T1000 (cell line): ENCODE data around the gene ZNF469.

ENCODE experiments used
- DNase-seq: peaks from one replicate; lab custom pipeline; 2025; ENCODE audit warnings: mixed read lengths; lab: John Stamatoyannopoulos, UW

ZNF469 gene

GRCh38 chr16:88376835-88377726 is 5.7 kb upstream of the ZNF469 start:
- no peak for DNase-seq

DNA sequence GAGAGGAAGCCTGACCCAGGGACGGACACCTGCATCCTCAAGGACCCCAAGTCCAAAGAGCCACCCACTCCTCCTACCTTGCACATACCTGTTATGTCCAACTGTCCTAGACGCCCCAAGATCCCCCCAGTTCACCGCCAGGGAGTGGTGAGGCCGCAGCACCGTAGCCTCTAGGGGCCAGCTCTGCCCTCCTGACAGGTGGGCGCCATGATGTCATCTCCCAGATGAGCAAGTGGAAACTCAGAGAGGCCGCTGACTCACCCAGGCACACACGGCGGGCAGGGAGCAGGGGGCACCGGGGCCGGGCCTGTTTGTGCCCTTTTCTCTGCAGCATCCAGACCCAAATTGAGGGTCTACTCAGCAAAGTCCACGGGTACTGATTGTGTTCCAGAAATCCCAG is 4.8 kb upstream of the ZNF469 start:
- DNase-seq: no peak

DNA sequence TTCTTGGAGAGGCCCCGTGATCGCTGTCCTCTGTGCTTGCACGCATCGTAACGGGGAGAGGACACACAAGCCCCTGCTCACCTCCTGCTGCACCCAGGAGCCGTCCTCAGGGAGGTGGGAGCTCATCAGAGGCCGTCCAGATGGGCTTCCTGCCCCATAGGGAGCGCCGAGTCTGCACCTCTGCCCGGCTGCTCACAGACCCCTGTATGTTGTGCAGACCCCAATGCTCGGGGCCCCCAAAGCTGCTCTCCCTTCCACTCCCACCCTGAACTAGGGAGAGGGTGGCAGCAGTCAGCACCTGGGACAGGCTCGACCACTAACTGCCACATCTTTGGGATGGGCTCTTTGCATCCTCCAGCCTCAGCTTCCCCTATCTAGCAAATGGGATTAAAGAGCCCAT is 4.4 kb upstream of the ZNF469 start:
- no peak for DNase-seq

DNA sequence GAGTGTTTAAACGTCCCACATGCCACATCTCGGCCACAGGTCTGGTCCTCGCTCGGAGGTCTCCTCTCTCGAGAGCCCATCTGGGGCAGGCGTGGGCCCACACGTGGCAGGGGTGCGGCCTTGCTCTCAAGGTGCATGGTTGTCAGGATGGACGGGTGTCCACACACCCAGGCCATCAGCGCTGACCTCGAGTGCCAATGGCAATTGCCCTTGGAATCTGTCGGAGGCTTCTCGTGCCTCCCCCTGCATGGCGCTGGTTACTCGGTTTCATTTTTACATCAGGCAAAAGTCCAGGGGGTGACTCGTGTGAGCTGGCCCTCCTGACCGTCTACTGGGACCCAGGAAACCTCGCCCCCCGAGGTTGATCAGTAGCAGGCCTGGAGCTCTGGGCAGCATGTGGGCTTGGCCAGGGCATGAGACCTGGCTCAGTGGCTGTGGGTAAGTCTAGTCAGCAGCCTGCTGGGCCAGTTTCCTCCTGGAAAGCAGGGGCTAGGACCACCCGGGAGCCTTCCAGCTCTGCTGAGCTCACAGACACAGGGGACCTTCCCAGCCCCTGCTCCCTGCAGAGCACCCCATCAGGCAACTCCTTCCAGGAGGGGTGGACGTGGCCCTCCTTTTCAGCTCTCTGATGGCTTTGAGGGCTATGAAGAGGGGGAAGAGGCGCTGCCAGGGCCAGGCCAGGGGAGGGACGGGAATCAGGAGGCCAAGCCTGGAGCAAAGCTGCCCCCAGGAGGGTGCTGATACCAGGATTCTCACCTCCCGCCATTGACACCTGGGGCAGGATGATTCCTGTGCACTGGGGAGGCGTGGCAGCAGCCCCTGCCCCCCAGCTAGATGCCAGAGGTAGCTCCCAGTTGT is 3.7 kb upstream of the ZNF469 start:
- DNase-seq: no peak

- DNase-seq: no peak
Measured at GRCh38 chr16:88379694-88380040, 3.1 kb upstream of the ZNF469 start.

GRCh38 chr16:88380099-88380498 is 2.7 kb upstream of the ZNF469 start:
- no peak for DNase-seq

DNA sequence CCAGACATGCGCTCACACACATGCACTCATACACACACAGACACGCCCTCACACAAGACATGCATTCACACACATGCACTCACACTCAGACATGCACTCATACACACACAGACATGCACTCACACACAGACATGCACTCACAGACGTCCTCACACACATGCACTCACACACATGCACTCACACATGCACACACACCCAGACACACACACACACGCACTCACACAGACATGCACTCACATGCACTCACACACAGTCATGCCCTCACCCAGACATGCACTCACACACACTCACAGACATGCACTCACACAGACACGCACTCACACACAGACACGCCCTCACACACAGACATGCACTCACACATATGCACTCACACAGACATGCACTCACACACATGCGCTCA is 2.1 kb upstream of the ZNF469 start:
- no peak for DNase-seq

GRCh38 chr16:88381820-88382451 is 823 bp upstream of the ZNF469 start:
- no peak for DNase-seq

DNA sequence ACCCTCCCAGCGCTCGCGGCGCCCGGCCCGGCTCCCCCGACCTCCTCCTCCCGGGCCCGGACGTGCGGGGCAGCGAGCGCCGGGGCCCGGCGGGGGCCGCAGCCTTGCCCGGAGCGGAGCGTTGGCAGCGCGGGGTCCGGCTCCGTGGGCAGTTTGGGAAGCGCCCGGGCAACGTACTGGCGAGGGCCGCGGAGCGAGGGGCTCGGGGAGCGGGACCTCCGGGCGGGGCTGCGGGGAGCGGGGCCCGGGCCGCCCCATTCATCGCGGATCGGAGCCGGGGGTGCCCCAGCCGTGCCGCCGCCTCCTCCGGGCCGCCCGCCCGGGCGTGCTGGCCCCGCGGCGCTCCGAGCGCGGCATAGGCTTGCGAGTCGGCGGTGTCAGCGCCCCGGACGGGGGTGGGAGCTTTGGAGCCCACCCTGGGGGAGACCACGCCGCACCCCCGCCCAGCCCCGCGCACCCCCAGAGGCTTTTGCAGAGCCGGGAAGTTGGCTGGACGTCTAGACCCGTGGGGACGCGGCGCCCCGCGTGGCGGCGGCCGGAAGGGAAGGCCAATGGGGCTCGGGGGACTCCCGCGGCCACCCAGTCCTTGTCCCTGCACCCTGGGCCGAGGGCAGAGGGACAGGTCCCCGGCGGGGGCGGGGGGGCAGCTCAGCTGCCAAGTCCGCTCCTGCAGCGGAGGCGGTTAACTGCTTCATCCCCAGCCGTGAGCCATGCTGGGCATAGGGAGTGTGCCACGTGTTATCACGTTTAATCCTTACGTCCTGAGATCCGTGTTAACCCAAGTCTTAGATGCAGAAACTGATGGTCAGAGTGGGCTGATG is 852 bp downstream of the ZNF469 start:
- peak; percentile 20 for DNase-seq

DNA sequence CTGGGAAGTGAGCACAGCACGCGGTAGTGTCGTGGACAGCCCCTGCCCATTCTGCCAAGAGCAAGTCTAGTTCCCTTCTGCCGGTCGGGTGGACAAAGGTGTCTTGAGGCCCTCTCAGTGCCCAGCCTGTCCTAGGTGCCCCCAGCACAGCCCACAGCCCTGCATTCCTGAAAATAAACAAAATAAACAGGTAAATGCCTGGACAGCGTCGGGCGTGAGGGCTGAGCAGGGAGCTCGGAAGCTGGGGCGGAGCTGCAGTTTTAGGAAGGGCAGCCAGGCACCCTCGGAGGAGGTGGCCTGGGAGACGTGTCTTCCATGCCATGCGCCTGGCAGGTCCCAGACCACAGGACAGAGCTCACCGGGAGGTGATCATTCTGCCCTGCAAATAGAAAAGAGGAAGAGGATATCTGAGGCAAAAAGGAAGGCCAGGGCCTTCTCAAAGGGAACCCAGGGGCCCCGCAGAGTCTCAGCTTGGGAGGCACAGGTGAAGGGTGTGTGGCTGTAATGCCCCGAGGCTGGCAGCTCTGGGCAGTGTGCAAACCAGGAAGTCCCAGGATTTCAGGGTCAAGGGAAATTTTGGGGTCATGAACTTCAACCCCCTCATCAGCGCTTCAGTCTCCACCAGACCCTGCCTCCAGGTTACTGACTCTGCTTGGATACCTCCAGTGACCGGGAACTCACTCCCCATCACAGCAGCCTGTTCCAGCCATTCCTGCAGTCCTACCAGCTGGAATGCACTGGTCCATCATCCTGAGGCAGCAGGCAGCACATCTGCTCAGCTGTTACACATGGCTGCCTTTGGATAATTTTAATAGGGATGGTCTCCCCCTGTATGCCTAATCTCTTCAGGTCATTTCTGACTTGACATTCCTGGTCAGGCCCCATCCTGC is 1.7 kb downstream of the ZNF469 start:
- DNase-seq: no peak

DNA sequence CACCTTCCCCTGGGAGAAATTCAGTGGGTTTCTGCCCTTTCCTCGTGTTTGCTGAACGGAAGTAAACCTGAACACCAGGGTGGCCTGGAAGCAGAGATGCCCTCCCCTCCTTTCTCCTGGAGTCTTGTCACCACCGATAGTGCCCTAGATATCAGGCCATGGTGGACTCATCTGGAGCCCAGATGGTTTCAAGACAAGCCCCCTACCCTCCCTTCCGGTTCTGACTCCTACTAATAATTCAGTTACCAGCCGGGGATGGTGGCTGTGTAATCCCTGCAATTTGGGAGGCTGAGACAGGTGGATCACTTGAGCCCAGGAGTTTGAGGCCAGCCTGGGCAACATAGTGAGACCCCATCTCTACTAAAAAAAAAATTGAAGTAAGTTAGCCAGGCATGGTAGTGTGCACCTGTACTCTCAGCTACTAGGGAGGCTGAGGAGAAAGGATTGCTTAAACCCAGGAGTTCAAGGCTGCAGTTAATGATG is 2.4 kb downstream of the ZNF469 start:
- no peak for DNase-seq

GRCh38 chr16:88385831-88386815 is 3.4 kb downstream of the ZNF469 start:
- DNase-seq: no peak

DNA sequence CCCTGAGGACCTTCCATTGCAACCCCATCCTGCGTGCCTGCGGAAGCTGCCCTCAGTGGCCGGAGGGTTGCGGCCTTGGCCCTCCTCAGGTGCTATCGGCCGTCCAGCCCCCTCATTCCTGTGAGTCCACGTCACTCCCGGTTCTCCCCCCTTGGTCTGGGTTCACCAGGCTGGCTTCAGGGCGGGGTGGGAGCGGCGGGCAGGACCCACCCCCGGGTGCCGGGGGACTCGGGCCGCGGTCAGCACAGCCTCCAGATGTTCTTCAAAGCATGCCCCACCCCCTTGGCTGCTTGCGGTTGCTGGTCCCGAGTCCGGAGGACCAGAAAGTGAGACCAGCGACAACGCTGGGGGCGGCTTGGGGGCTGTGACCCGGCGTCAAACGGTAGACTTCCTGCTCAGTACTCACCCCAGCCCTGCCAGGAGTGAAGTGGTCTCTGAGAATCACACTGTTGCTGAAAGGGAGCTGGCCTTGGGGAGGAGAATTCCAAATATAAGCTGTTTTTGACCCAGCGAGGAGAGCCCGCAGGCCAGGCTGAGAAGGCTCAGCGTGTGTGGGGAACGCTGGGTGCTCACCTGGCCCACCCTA is 4.5 kb downstream of the ZNF469 start:
- DNase-seq: no peak

DNA sequence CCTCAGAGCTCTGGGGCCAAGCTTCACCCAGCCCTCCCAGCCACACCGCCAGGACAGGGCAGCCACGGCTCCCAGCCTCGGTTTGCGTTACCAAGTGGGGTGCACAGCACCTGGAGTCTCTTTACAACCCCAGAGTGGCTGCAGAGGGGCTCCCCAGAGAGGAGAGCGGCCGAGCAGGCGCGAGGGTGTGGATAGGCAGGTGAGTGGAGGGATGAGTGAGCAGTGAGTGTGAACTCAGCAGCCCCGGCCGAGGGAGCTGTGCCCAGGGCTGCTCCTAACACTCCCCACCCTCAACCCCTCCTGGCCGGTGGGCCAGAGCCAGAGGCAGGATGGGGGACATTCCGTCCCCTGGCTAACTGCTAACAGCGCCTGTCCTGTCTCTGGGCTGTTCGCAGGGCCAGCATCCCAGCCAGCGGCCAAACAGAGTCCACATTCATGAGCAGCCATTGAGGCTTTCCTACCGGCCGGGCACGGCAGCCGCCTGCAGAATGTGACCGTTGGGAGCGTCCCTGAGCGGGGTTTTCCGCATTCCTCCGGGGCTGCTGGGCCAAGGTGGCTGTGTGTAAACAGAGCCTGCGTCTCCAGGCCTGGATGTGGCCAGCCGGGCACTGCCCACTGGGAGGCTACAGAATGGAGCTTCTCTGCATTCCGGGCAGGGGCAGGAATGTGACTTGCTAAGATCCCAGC is 5.3 kb downstream of the ZNF469 start:
- DNase-seq: no peak

DNA sequence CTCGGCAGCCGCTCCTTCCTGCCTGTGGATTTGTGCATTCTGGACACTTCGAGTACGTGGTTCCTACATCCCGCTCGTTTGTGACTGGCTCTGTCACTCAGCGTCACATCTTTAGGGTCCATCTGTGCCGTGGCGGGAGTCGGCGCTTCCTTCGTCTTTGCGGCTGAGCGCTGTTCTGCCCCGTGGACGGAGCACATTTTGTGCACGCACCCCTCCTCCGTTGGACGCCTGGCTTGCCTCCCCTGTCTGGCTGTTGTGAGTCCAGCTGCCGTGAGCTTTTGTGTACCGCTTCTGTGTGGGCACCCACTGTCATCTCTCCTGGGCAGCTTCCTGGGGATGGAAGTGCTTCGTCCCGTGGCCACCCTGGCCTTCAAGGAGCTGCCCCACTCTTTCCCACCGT is 6.4 kb downstream of the ZNF469 start:
- DNase-seq: no peak

DNA sequence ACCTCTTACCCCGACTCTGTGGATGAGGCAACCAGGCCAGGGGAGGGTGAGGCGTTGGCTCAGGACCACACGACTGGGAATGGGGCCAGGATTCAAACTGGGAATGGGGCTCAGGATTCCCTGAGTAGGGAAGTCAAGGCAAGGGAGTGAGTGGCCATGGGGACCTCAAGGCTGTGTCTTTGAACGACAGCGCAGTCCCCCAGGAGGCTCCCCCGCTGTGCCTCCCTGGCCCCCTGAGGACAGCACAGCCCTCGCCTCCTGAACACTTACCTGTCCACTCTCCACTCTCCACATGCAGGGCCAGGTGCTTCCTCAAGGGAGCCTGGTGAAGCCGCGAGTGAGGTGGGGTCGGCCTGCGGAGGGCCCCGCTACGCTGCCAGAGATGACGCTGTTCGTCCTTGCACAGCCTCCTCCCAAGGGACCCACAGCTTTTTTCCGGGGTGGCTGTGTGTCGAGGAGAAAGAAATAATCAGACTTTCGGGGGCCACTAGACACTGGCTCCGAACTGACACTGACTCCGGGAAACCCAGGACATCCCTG is 6.9 kb downstream of the ZNF469 start:
- DNase-seq: no peak

DNA sequence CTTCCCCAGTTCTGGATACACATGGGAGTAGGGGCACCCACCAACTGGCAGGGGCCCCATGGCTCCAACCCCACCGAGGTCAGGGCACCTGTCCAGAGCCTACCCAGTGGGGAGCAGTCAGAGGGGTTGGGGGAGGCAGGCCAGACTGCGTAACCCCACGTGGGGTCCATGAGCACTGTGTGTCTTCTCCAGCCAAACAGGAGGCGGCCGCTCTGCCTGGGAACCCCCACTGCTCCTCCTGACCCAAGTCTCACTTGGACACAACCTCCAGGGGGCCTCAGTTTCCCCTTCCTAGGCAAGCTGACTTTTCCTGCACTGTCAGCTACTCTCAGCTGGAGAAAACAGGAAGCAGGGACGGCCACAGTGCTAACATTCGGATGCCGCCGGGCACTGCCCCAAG is 7.5 kb downstream of the ZNF469 start:
- no peak for DNase-seq

- DNase-seq: no peak
Measured at GRCh38 chr16:88390735-88391134, 8.0 kb downstream of the ZNF469 start.
